NB4 (cell line): Measurements from ENCODE around the gene MTREX.

Experiments used
- MYC ChIP-seq: IDR thresholded peaks from 2 replicates; pipeline ENCODE4 v1.6.1; 2011; ENCODE audit warnings: low read depth, low read length
- POLR2A ChIP-seq: IDR thresholded peaks from 2 replicates; pipeline ENCODE4 v1.6.1; 2011; ENCODE audit warnings: mild to moderate bottlenecking; ENCODE audit not compliant: insufficient read length; ENCODE audit errors: extremely low read depth
- TF ChIP-seq, protein P1 (sequence below): IDR thresholded peaks from one replicate; pipeline ENCODE4 v1.5.1; 2012; ENCODE audit warnings: low read depth, low read length
- TF ChIP-seq, protein P2 (sequence below): IDR thresholded peaks from 2 replicates; pipeline ENCODE4 v1.6.1; 2011; ENCODE audit warnings: low read depth, low read length

DNA sequence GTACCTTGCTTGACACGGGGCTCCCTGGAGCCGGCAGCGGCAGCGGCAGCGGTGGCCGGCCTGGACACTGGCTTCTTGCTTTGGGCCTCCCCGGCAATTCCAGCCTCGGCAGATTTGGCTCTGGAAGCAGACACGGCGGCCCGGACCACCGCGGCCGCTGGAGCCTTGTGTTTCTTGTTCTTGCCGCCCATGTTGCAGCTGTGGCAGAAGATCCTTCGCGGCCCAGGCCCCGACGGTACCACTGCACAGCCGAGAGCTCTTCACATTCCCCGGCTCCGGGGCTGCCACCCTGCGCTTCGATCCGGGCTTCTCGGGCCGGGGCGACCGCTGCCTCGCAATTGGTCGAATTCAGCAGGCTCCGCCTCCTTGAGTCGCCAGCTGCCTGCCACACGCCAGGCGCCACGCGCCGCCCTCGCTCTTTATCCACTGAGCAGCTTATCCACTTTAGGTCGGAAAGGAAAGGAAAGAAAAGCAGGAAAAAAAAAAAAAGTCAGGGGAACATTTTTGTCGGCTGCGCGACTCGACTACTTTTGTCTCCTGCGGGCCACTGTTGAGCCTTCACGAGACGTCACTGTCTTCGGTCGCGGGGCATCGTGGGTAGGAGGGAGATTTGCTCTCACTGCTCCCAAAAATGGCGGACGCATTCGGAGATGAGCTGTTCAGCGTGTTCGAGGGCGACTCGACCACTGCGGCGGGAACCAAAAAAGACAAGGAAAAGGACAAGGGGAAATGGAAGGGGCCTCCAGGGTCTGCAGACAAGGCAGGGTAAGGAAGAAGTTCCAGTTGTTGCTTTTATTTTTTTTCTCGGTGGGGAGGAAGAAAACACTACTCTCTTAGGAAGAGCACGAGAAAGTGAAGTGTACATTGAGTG, at the start of gene MTREX, which contains the start of gene DHX29:
- TF ChIP-seq, protein P1, sequence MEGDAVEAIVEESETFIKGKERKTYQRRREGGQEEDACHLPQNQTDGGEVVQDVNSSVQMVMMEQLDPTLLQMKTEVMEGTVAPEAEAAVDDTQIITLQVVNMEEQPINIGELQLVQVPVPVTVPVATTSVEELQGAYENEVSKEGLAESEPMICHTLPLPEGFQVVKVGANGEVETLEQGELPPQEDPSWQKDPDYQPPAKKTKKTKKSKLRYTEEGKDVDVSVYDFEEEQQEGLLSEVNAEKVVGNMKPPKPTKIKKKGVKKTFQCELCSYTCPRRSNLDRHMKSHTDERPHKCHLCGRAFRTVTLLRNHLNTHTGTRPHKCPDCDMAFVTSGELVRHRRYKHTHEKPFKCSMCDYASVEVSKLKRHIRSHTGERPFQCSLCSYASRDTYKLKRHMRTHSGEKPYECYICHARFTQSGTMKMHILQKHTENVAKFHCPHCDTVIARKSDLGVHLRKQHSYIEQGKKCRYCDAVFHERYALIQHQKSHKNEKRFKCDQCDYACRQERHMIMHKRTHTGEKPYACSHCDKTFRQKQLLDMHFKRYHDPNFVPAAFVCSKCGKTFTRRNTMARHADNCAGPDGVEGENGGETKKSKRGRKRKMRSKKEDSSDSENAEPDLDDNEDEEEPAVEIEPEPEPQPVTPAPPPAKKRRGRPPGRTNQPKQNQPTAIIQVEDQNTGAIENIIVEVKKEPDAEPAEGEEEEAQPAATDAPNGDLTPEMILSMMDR, result no peak
- peak; percentile 87 for TF ChIP-seq MYC
- peak; percentile 56 for TF ChIP-seq POLR2A
- TF ChIP-seq, protein P2, sequence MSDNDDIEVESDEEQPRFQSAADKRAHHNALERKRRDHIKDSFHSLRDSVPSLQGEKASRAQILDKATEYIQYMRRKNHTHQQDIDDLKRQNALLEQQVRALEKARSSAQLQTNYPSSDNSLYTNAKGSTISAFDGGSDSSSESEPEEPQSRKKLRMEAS, result peak; percentile 87
